PC-9 (cell line): ENCODE data around the gene USP27X.

Source experiments
- EZH2 ChIP-seq: fragments of 200-600 bp; sonication (generic); IDR thresholded peaks from 2 replicates; pipeline ENCODE4 v1.8.0; 2017; ENCODE audit warnings: antibody characterized with exemption, low read depth
- TF ChIP-seq, protein P1 (sequence below): fragments of 200-600 bp; sonication (generic); conservative IDR thresholded peaks from 2 replicates; pipeline ENCODE4 v1.6.1; 2017; ENCODE audit warnings: mixed run types, antibody characterized with exemption, mild to moderate bottlenecking, moderate library complexity

DNA sequence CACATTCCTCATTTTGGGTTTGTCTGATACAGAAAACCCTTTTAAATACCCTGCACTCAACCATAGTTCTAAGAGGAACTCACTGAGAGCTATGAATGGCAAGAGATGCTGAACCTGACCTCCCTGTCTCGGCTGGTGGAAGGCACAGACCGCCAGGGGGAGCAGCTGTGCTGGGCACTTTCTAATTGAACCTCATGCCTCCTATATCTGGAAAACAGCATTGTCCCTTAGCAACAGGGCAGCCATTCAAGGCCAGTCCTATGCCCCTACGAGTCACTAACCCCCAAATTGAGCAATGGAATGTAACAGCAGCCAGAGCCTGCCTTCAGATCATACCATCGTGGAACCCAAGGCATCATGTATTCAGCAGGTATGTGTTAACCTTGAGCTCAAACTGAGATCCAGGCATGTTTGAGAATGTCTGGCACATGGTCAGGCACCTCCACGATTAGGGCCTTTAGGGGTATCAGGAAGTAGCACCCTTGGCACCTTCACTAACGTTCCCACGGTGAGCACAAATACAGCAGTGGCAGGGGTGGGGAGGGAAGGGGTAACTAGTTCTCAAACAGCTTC is 5.1 kb downstream of the USP27X start:
- TF ChIP-seq, protein P1, sequence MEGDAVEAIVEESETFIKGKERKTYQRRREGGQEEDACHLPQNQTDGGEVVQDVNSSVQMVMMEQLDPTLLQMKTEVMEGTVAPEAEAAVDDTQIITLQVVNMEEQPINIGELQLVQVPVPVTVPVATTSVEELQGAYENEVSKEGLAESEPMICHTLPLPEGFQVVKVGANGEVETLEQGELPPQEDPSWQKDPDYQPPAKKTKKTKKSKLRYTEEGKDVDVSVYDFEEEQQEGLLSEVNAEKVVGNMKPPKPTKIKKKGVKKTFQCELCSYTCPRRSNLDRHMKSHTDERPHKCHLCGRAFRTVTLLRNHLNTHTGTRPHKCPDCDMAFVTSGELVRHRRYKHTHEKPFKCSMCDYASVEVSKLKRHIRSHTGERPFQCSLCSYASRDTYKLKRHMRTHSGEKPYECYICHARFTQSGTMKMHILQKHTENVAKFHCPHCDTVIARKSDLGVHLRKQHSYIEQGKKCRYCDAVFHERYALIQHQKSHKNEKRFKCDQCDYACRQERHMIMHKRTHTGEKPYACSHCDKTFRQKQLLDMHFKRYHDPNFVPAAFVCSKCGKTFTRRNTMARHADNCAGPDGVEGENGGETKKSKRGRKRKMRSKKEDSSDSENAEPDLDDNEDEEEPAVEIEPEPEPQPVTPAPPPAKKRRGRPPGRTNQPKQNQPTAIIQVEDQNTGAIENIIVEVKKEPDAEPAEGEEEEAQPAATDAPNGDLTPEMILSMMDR: peak; percentile 63
- TF ChIP-seq EZH2: no peak
